ENCODE measurements around the gene NKX6-2.
A peak's percentile ranks its signal among the peaks of the same experiment; 100 is the strongest.
"Not testable (repeated sequence)": the region's sequence is repeated elsewhere in the genome, so short reads cannot be mapped to it uniquely, and the experiment has no call there.

The NKX6-2 gene

DNA sequence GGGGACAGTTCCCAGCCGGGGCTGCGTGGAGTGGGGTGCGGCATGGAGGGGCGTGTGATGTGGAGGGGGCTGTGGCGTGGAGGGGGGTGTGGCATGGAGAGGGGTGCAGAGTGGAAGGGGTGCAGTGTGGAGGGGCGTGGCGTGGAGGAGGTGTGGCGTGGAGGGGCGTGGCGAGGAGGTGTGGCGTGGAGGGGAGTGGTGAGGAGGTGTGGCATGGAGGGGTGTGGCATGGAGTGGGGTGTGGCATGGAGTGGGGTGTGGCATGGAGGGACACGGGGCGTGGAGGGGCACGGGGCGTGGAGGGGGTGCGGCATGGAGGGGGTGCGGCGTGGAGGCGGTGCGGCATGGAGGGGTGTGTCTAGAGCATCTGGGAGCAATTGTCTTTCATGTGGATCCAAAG, 33.6 kb downstream of the NKX6-2 start:
- DNase-seq = peak; percentile 11

DNA sequence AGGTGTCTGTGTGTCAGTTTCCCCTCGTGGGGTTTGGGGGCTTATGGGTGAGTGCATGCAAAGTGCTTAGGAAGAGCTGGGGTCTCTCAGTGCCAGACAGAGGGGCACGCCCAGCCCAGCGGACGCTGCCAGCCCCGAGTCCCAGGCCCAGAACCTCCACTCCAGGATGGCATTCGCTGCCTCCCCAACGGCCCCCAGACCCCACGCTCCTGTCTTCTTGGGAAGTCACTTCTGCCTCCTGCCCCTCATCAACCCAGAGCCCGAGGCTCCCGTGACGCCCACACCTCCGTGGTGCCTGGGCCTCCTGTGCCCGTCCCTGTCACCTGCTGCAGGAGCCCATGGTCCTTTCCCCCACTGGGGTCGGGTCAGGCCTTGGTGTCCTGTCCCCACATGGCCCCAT, 35.0 kb downstream of the NKX6-2 start:
- DNase-seq = no peak

DNA sequence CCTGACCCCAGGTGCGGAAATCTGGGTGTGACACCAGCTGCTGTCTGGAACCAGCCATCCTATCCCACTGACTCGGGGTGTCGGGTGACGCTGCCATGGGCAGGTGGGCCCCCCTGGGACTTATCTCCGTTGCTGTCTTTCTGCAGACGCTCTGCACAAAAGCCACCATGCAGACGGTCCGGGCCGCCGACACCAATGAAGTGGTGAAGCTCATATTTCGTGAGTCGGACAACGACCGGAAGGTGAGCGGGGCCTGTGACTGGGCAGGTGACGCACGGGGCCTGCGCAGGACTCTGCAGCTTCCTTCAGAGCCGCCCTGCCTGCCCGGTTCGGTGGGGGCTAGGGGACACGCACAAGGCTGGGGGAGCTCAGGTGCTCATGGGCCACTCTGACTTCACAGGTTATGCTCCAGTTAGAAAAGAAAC, 36.6 kb downstream of the NKX6-2 start:
- no peak for DNase-seq

DNA sequence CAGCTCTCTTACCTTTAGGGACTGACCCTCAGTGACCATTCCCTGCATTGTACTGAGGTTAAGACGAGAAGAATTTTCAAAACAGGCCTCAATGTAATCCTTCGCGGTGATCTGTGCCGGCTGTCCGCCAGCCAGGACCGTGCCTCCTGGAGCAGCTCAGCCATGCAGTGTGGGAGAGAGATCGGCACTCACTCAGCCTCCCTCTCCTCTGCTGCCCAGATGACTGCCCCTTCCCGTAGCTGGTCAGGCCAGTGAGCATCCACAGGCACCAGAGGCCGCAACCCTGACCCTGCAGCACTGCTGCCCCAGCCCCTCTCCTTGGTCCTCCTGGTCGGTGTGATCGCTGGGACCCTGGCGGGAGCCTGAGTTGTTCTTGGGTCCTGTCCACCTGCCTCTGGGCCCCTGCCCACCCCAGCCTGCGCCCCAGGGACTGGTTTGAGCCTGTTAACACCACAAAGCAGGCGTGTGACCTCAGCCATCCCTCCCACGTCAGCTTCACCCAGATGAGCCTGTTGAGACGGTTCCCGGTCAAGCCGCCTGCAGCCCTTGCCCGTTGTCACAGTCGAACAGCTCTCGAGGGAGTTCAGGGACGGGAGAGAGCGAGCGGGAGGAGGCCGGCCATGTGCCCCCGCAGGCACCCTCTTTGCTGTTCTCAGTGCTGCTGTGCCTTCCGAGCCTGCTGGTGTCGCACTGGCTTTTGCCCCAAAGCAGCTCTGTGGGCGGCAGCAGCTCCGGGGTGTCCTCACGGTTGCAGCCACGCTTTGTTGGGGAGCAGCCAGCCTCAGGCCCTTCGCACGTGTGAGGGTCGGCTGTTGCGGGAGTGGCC, 37.2 kb downstream of the NKX6-2 start:
- no peak for DNase-seq

DNA sequence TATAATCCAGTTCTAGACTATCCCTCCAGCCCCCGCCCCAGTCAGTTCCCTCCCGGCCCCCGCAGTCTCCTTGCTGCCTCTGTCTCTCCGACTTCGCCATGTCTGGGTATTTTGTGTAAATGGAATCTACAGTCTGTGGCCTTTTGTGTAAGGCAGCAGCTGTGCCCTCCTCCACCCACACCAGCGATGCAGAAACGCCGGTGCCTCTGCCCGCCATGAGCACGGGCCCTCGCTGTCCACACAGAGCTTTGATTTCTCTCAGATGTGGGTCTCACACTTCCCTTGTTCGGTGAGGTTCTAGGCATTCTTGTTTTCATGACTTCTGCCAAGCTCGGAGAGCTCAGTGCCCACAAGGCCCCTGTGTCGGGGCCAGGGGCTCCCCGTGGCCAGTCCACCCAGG, 37.8 kb downstream of the NKX6-2 start:
- DNase-seq = no peak

DNA sequence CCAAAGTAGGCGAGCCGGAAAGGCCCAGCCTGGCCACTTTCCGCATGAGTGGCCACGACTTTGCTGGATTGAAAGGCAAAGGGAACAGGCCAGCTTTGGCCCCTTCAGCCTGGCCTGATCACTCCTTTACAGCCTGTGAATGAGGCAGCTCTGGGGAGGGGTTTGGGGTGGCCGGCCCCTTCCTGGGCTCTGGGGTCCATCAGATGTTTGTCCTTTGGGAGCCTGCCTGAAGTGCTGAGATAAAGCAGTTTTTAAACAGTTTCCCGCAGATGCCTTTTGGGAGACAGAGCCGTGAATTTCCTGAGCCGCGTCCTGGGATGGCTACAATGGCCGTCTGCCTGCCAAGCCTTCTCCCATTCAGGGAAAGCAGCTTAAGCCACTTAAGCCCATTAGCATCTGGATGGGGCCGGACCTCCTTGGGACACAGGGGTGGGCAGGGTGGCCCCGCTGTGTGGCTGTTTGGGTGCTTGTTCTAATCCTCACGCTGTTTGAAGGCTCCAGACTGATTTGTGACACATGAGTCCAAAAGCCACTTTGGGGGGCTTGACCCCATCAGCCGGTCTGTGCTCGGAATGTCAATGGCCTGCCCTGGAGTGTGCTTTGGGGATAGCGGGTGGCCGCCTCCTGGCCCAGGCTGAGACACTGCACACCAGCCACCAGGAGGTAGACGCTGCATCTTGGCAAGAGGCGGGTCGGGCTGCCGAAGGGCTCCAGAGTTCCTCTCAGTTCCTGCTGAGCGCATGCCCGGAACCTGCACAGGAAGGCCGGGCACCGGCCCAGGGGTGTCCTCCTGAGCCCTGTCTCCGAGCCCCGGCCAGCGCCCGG, 38.9 kb downstream of the NKX6-2 start:
- no peak for DNase-seq

DNA sequence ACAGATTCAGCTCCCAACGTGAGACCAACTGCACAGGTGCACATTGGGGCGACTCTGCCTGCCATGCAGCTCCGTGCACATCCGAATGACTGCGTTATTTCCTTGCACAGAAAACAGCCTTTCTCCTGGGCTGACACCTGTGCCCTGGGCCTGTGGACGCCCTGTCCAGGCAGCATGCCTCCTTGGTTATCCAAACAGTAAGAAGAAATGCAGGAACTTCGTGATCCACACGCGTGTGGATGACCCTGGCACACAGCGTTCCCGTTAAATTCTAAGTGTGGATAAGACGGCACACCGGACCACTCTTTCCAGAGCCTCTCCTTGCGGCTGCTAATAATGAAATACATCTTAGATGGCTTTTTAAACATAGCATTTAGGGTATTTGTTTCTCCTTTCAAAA, 39.6 kb downstream of the NKX6-2 start:
- DNase-seq = no peak

DNA sequence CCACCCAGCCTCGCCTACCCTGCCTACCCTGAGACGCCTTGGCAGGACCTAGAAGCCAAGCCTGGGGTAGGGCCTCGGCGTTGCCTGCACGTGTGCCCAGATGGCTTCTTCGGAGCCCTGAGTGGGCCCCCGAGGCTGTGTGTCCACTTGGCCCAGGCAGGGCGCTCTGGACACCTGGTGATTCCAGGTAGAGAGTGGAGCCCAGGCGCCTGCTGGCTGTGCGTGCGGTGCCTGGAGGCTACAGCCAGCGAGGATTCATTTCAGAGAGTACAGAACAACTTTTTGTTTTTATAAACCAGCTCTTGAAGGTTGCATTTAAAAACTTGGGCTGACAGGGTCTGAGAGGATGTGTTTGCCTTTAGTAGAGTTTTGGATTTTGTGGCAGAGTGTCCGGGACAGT, 40.0 kb downstream of the NKX6-2 start:
- no peak for DNase-seq

DNA sequence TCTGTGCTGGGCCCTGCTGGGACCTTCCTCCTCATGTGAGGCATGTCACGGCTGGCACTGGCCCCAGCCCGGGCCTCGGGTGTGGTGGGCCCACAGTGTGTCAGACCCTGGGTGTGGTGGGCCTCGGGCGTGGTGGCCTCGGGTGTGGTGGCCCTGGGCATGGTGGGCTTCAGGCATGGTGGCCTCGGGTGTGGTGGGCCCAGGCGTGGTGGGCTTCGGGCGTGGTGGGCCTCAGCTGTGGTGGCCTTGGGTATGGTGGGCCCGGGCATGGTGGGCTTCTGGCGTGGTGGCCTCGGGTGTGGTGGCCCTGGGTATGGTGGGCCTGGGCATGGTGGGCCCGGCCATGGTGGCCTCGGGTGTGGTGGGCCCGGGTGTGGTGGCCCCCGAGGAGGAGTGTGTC, 40.4 kb downstream of the NKX6-2 start:
- DNase-seq = no peak

DNA sequence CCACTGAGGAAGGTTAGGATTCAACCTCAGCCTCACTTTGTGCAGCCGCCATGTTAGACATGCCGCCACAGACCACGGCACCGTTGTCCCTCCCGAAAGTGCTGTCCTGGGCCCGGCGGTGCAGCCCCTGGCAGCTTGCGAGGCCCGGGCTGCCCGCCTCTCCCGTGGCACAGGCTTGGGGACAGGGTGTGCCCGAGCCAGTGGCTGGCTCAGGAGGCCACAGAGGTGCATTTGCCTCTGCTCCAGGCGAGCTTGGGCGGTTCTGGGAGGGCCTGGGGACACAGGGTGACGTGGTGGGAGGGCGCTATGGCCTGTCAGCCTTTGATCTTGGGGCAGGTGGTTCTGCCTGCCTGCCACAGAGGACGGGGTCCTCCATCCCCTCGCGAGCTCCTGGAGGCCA, 41.1 kb downstream of the NKX6-2 start:
- no peak for DNase-seq

DNA sequence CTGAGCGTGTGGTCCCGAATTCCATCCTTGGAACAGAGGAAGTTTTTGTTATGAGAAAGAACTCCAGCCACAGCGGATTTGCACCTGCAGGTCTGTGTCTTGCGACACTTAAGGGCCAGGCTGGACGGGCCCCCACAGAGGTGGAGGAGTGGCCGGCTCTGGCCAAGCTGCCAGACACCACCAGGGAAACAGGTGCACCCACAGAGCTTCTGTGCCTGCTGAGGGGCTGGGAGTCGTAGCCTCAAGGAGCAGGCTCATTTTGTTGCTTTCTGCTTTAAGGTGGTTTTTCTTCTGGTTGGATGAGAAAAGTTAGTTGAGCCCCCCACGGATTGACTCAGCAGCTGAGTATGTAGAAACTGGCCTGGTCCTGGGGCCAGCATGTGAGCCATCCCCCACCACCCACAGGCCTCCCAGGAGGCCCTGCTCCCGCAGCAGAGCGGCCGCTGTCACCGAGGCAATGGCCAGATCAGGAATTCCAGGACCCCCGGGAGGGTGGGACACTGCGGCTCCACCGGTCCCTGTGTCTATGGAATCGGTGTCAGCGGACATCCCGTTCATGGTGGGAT, 41.9 kb downstream of the NKX6-2 start:
- no peak for DNase-seq

DNA sequence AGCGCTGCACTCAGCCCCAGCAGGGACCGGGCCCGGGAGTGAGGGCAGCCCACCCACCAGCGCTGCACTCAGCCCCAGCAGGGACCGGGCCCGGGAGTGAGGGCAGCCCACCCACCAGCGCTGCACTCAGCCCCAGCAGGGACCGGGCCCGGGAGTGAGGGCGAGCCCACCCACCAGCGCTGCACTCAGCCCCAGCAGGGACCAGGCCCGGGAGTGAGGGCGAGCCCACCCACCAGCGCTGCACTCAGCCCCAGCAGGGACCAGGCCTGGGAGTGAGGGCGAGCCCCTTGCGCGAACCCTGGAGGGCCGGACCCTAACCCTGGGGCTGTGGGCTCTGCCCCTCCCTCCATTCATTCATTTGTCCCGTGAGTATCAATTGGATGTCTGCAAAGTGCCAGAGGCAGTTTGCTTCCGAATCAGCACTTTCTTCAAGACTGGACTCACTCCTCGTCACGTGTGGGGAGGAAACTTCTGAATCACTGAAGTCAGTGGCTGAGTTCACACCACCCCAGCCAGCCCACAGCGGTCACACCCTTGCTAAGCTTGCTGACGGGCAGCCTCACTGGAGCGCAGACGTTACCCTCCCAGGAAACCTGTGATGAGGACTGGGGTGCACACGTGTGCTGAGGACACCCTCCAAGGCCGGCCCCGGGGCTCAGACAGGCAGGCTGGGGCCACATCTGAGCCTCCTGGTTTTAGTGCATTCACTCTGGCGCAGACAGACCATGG, 42.6 kb downstream of the NKX6-2 start:
- DNase-seq = not testable (repeated sequence)

DNA sequence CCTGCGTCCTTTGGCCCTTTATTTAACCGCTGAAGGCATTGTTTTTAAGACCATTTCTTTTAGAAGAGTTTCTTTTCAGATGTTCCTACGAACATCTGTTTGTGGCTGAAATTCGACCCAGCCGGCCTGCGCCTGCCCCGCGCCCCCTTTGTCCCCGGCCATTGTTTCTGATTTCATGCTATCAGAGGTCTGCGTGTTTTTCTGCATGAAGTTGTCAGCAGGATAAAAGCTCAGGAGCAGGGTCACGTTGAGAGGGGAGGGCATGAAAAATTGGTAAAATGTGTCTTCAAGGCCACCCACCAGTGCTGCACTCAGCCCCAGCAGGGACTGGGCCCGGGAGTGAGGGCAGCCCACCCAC, 43.1 kb downstream of the NKX6-2 start:
- DNase-seq = no peak

DNA sequence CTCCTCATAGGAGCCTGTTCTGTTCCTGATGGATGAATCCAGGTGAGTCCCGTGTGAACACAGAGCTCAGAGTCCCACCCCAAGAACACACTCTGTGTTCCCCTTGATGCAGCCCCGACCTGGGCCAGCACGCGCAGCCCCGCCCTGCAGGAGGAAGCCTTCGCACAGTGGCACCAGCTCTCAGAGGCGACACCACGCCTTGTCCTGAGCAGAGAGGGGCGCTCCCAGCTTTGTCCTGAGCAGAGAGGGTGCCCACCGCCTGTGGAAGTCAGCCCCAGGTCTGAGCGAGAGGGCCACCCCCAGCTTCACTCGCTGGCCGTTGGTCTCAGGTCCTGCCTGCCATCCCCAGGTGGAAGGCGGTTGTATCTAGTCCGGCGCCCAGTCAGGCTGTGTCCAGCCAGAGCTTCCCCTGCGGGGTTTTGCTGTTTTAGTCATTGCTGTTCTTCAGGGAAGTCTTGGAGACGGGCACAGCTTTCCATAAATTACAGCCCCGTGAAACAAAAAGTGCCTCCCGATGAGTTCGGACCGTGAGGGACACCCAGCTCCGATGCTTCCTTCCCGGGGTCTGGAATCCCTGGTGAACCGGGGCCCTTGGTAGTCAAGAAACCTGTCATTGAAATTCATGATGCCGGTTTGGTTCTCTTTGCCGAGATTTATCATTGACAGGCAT, 43.6 kb downstream of the NKX6-2 start:
- no peak for DNase-seq

DNA sequence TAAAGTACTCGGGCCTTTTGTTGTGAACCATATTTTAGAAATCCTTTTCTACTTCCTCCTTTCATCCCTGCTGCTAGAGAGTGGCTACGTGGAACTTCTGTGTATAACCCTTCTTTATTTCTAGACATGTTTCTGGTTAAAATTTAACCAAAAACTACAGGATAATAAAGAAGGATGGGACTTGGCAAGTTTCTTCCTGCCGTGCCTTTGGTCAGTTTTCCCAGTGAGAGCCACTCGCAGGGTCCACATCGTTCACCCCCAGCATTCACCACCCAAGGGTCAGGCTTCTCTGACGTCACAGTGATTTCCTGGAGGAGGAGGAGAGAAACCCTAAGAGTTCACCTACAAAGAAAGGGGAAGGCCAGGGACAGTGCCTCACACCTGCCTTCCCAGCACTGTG, 45.4 kb downstream of the NKX6-2 start:
- no peak for DNase-seq

DNA sequence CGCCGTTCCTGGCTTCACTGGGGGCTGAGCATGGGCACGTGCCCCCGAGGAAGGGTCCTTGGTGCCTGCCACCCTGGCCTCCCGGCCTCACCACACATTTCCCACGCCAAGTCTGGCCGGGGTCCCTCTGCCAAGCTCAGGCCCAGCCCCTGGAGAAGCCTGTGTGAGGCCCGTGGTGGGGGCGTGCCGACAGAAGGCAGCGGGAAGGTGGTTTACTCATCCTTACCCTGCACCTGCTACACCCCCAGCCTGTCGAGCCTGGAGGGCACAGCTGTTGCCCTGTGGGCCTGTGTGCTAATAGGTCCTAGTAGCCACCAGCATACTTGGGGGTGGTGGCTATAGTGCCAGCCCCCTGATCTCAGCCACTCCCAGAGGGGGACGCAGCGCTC, 46.7 kb downstream of the NKX6-2 start:
- no peak for DNase-seq

DNA sequence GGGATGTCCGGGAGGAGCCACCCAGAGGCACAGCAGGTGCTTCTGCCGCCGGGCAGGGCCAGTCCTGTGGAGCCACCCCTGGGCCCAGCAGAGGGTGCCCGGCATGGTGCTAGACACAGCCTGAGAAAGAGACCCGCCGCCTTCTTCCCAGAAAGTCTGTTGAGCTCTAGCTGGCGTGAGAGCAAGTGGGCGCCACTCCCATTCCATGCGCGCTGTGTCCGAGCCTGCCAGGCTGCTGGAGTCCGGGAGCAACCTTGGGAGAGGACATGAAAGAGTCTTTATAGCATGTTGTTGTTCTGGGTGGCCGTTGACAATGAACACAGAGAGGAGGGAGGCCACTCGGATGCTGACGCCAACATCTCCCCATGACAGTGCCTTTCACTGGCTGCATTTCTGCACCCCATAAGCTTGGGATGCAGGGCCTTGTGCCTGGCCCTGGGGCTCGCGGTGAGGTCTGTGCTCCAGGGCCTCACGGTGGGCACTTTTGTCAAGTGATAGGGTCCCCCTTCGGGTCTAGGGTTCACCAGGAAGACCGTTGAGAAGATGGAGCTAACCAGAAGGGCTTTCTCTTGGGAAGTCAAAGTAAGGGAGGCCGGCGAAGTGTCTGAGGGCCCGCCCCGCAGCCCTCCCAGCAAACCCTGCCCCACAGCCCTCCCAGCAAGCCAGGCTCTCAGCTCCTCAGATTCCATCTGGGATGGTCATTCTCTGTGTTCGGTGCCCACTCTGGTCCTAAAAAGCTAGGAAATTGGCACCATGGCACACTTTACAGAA, 47.3 kb downstream of the NKX6-2 start:
- no peak for DNase-seq

DNA sequence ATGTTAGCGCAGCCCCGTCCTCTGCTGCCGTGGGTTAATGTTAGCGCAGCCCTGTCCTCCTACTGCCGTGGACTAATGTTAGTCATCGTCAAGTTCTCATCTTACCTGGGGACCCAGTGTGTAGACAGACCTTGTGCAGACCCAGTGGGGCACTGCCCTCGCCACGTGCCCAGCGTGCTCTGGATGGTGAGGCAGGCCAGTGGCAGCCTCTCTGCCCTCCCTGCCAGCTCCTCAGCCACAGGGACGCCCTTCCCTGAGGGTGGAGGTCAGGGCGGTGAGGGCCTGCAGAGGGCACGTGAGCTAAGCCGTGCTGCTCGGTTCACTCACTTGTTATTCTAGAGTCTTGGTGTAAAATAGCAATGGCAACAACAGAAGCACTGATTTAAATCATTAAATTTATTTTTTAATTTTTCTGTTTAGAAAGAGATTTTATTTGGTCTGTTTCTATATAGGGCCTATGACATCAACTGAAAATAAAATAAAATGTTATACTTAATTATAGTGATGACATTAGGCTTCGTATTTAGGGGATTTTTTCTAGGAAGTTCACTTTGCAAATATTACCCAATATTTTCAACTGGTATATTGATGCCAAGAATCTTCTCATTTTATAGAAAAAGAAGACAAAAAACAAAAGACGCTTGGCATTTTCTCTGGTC, 48.4 kb downstream of the NKX6-2 start:
- no peak for DNase-seq

DNA sequence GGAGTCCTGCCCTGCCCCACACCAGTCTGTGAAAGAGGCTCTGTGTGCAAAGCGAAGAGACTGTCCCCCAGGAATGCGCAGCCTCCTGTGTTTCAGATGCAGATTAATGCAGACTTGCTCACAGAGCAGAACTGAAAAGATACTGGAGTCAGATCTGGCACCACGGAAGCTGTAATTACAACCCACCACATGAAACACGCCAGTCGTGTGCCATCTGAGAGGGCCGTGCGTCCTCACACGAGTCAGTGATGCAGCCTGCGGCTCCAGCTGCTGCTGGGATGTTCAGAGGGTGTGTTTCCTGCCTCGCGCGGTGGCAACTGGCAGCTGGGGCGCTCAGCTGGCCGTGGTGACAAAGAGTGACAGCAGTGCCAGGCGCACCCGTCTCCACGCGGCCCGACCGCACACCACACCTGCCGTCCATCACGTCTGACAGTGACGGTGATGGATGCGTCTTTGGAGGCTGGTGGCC, 50.0 kb downstream of the NKX6-2 start:
- no peak for DNase-seq

DNA sequence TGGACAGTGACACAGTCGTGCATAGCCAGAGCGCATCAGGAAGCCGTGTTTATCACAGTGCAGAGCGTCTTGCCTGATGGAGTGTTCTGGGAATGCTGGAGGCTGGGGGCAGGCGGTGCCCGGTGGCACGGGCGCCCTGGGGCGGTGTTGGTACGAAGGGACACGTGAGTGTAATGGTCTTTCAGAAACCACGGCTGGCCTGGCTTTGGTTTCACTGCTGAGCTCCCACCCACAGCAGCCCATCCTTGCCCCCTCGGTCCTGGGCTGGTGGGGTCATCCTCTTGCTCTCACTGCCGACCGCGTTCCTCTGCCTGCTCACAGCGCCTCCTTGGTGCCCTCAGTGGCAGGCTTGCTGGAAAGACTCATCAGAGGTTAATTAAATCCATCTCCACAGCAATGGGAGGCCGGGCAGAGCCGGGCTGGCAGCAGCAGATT, 50.6 kb downstream of the NKX6-2 start:
- DNase-seq = no peak

DNA sequence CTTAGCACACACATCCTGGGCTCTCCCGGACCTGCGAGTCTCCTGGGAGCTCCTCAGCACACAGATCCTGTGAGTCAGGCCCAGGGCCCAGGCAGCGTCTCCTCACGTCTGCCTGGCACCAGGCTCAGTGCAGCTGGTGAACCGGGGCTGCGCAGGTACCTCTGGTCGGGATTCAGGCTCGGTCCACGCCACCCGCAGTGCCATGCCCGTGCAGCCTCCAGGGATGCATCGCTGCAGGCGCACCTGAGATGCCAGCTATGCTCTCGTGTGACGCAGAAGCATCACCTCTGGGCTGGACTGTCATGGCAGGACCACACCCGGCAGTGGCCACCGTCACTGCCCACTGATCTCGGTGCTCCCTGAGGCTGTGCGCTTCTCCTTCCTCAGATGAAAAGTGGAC, 52.0 kb downstream of the NKX6-2 start:
- DNase-seq = no peak
